CD4-positive, alpha-beta T cell treated with Interleukin-4 for 4 hours (primary cell): ENCODE measurements around the gene FGL2.
"Not testable (repeated sequence)": the region's sequence is repeated elsewhere in the genome, so short reads cannot be mapped to it uniquely, and the experiment has no call there.

Experiments
- DNase-seq: peaks from one replicate; pipeline ENCODE4 v3.0.0-alpha.2; 2020

FGL2 gene

GRCh38 chr7:77216181-77216845 lies 16.7 kb upstream of the FGL2 start:
- no peak for DNase-seq

GRCh38 chr7:77209479-77210139 lies 10.0 kb upstream of the FGL2 start:
- DNase-seq: no peak

DNA sequence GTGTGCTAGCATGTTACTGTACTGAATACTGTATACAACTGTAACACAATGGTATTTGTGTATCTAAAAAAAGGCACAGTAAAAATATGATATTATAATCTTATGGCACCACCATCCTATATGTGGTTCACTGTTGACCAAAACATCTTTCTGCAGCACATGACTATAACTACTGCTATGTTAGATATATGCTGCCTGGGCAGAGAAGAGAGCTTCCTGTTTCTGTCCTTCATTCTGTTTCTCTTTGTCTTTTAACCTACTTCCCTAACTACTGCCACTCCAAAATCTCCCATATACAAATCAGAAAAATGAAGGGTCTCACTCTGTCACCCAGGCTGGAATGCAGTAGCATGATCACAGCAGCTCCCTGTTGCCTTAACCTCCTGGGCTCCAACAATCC lies 8.8 kb upstream of the FGL2 start:
- no peak for DNase-seq

GRCh38 chr7:77205706-77206105 lies 6.1 kb upstream of the FGL2 start:
- no peak for DNase-seq

GRCh38 chr7:77202481-77202976 lies 2.9 kb upstream of the FGL2 start:
- DNase-seq: no peak

GRCh38 chr7:77200542-77200941 lies 923 bp upstream of the FGL2 start:
- DNase-seq: no peak

- no peak for DNase-seq
These were observed 2.5 kb downstream of the FGL2 start for GRCh38 chr7:77197141-77197540.

DNA sequence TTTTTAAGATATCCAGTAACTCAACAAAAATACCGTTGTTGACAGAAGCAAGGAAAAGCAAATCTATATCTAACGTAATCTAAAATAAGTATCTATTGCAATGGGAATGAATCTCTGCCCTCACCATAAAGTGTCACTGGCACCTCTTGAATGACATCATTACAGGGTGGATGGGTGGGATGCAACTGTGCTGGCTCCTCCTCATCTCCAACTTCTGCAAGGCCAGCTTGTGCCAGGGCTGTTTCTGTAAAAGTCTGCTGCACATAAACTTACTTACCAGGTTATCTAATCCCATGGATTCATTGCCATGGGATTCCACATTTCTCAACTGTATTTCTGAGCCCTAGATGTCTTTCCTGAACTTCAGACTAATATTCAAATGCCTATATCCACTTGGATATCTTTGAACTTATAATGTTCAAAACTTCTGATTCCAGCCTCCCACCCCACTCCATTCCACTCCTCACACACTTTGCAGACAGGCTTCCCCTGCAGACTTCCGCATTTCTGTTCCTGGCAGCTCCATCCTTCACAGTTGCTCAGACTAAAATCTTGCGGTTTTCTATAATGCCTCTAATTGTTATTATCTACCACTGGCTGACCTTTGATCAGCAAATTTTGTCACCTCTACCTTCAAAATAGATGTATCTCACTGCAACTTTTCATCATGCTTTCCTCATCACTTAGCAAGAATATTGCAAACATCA lies 10.7 kb downstream of the FGL2 start:
- DNase-seq: no peak

- no peak for DNase-seq
These were observed 13.8 kb downstream of the FGL2 start for GRCh38 chr7:77185866-77186265.

- no peak for DNase-seq
These were observed 14.6 kb downstream of the FGL2 start for GRCh38 chr7:77184990-77185389.

GRCh38 chr7:77184463-77184862 lies 15.2 kb downstream of the FGL2 start:
- DNase-seq: no peak

GRCh38 chr7:77182261-77182660 lies 17.4 kb downstream of the FGL2 start:
- no peak for DNase-seq

DNA sequence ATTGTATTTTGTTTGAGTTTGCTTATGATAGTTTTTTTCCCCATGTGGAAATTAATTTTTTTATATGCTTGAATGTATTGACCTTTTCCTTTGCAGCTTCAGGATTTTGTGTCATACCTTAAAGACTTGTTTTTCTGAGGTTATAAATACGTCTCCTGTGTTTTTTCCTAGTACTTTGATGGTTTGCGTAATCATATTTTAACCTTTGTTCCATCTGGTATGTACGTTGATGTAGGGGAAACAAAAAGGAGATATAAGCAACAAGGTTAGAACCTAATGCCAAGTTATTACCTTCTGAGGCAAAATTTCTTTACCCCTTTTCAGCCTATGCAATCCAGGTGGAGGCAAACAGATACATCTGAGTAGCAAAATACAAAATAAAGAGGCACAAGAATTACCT lies 17.9 kb downstream of the FGL2 start:
- DNase-seq: no peak

GRCh38 chr7:77181015-77181595 lies 18.5 kb downstream of the FGL2 start:
- DNase-seq: no peak

GRCh38 chr7:77178024-77178423 lies 21.6 kb downstream of the FGL2 start:
- DNase-seq: not testable (repeated sequence)

- DNase-seq: not testable (repeated sequence)
These were observed 22.2 kb downstream of the FGL2 start for GRCh38 chr7:77177321-77177904.

GRCh38 chr7:77175274-77175800 lies 24.3 kb downstream of the FGL2 start:
- not testable (repeated sequence) for DNase-seq

DNA sequence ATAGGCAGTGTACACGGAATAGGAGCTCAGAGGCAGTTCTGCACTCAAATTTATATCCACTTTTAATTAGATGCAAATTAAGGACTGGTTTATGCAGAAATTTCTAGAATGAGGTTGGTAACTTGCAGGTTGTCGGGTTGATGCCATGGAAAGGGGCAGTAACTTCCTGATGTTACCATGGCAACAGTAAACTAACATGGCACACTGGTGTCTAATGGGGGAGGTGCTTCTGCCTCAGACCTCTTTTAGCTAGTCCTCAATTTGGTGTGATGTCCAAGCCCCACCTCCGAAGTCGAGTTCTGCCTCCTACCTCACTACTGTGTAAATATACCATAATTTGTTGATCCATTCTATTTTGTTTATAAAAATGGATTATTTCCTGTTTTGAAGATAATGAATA lies 25.2 kb downstream of the FGL2 start:
- DNase-seq: not testable (repeated sequence)

GRCh38 chr7:77172437-77173172 lies 27.0 kb downstream of the FGL2 start:
- not testable (repeated sequence) for DNase-seq

DNA sequence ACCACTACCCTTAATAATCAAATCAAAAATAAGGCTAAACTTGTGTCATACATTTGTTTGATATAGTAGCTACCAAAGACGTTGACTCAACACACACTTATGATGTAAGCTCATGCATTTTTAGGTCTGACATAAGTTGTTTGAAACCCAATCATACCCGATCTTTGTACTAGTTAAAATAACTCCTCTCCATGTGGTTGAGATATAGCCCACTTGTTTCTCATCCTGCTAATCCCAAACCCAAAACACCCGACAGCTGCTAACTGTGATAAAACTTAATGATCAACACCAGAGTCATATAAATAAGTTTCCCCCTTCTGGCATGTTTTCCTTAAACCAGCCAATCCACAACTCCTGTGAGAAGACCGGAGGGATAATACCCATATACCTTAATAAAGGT lies 28.5 kb downstream of the FGL2 start:
- DNase-seq: not testable (repeated sequence)

GRCh38 chr7:77157446-77157845 lies 42.2 kb downstream of the FGL2 start:
- DNase-seq: peak; percentile 12

DNA sequence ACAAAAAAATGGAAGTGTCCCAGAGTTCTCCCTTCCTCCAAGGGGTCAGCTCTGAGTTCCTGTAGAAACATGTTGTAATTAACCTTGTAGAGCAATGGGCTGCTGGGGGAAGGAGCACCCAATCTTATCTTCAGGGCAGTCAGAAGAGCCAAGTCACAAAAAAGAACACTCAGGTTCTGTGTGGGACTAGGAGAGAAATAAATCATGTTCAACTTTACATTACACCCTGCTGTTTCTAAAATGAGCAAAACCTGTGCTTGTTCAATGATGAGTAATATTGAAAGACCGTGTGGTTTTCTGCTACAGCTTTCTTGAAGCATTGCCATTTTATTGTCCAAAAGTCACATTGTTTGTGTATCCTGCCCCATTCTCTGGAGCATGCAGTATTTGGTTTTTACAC lies 42.6 kb downstream of the FGL2 start:
- DNase-seq: not testable (repeated sequence)
